H1 (cell line): Measurements from ENCODE around the gene KCMF1. TPM values are rescaled to one million over a fixed set of nuclear protein-coding genes. Genes with fewer than 3 reads are reported as not detected.

Source experiments
- CTCF ChIA-PET: fragments of 300-600 bp; sonication (Branson Sonifier 250); formaldehyde crosslinking; loops from one replicate; lab custom pipeline; 2021; ENCODE audit not compliant: partially characterized antibody; lab: Charles Lee
- POLR2A ChIA-PET: fragments of 300-600 bp; sonication (Branson Sonifier 250); formaldehyde crosslinking; loops from one replicate; lab custom pipeline; 2021; ENCODE audit warnings: inconsistent platforms; ENCODE audit not compliant: partially characterized antibody; lab: Charles Lee
- DNase-seq, 2 experiments: peaks; one replicate each; pipeline versions ENCODE4 v3.0.0 to v3.0.0-alpha.2; 2010 to 2022; ENCODE audit warnings: low spot score in 2 of 2, low read depth in 1 of 2, mixed read lengths in 1 of 2
- FAIRE-seq: peaks from 2 replicates; lab custom pipeline; 2011; peaks lifted over from hg19 to GRCh38; lab: Jason Lieb, UNC
- H2AFZ ChIP-seq: 2 replicates; pipeline ENCODE4 v1.8.1; 2012; ENCODE audit warnings: low read length, inconsistent platforms
- H2AK5ac ChIP-seq: 2 replicates; pipeline ENCODE4 v1.6.1; 2013; ENCODE audit warnings: low read depth, low read length
- H2BK120ac ChIP-seq: replicated peaks from 2 replicates; pipeline ENCODE3; 2013; ENCODE audit warnings: low read depth, low read length, inconsistent platforms
- H2BK12ac ChIP-seq: 2 replicates; pipeline ENCODE4 v1.6.1; 2013; ENCODE audit warnings: low read depth, low read length
- H2BK15ac ChIP-seq: 2 replicates; pipeline ENCODE4 v1.6.1; 2013; ENCODE audit warnings: low read length
- H2BK20ac ChIP-seq: 2 replicates; pipeline ENCODE4 v1.6.1; 2013; ENCODE audit warnings: low read length
- H2BK5ac ChIP-seq: 2 replicates; pipeline ENCODE4 v1.6.1; 2013; ENCODE audit warnings: low read depth, low read length
- H3K14ac ChIP-seq: 2 replicates; pipeline ENCODE4 v1.6.1; 2013; ENCODE audit warnings: inconsistent platforms; ENCODE audit not compliant: insufficient read length
- H3K18ac ChIP-seq: 2 replicates; pipeline ENCODE4 v1.6.1; 2013; ENCODE audit warnings: low read length; ENCODE audit errors: extremely low read depth
- H3K23ac ChIP-seq: 2 replicates; pipeline ENCODE4 v1.6.1; 2013; ENCODE audit warnings: inconsistent platforms; ENCODE audit not compliant: insufficient read length
- H3K23me2 ChIP-seq: 2 replicates; pipeline ENCODE4 v1.6.1; 2013; ENCODE audit warnings: low read depth, low read length
- H3K27ac ChIP-seq: 2 replicates; pipeline ENCODE4 v1.6.1; 2011; ENCODE audit warnings: low read depth, low read length, inconsistent platforms
- H3K27me3 ChIP-seq, 4 experiments: replicated peaks in 1 of 4; 1 replicate in 1 of 4; 2 replicates in 3 of 4; pipeline versions ENCODE4 v1.6.1 to v1.8.1; 2011 to 2013; ENCODE audit warnings: low read length in 3 of 4, mild to moderate bottlenecking in 3 of 4, inconsistent platforms in 2 of 4, mixed read lengths in 2 of 4, moderate library complexity in 1 of 4; ENCODE audit not compliant: control insufficient read depth in 3 of 4, insufficient read depth in 3 of 4; ENCODE audit errors: extremely low read depth in 1 of 4
- H3K36me3 ChIP-seq, 4 experiments: 2 replicates each; pipeline versions ENCODE4 v1.6.1 to v1.8.1; 2011 to 2013; ENCODE audit warnings: mild to moderate bottlenecking in 4 of 4, low read length in 3 of 4, moderate library complexity in 2 of 4, control low read depth in 1 of 4, inconsistent platforms in 1 of 4; ENCODE audit not compliant: insufficient read depth in 4 of 4, control insufficient read depth in 2 of 4
- H3K4ac ChIP-seq: replicated peaks from 2 replicates; pipeline ENCODE3; 2013; ENCODE audit warnings: low read length, low read depth, mixed read lengths, inconsistent platforms; ENCODE audit not compliant: insufficient read length
- H3K4me1 ChIP-seq, 4 experiments: replicated peaks in 1 of 4; 1 replicate in 1 of 4; 2 replicates in 3 of 4; pipeline versions ENCODE4 v1.6.1 to v1.8.1; 2011 to 2013; ENCODE audit warnings: low read length in 3 of 4, inconsistent platforms in 2 of 4, mixed read lengths in 1 of 4; ENCODE audit not compliant: insufficient read depth in 4 of 4, control insufficient read depth in 3 of 4
- H3K4me2 ChIP-seq, 2 experiments: 2 replicates each; pipeline versions ENCODE4 v1.6.1 to v1.8.1; 2011 to 2013; ENCODE audit warnings: low read depth in 2 of 2, low read length in 2 of 2, control low read depth in 1 of 2, inconsistent platforms in 1 of 2, mild to moderate bottlenecking in 1 of 2; ENCODE audit not compliant: insufficient read depth in 1 of 2
- H3K4me3 ChIP-seq, 4 experiments: fragments of 200-600, 300-600 bp in 1 of 4; sonication (generic), shearing (Covaris generic), sonication (Bioruptor Twin) in 1 of 4; 2 replicates each; pipeline versions ENCODE4 v1.5.1 to v1.8.1; 2011 to 2016; ENCODE audit warnings: low read length in 4 of 4, low read depth in 3 of 4, control low read depth in 2 of 4, inconsistent platforms in 2 of 4, mild to moderate bottlenecking in 2 of 4, mixed read lengths in 1 of 4, moderate library complexity in 1 of 4; ENCODE audit not compliant: insufficient read depth in 2 of 4; ENCODE audit errors: extremely low read depth in 1 of 4
- H3K56ac ChIP-seq: replicated peaks from 2 replicates; pipeline ENCODE3; 2013; ENCODE audit warnings: low read depth, mild to moderate bottlenecking, mixed read lengths, low read length, inconsistent platforms; ENCODE audit not compliant: insufficient read length
- H3K79me1 ChIP-seq: 2 replicates; pipeline ENCODE4 v1.6.1; 2013; ENCODE audit warnings: low read depth, low read length, control low read depth
- H3K79me2 ChIP-seq, 2 experiments: 2 replicates each; pipeline versions ENCODE4 v1.6.1 to v1.8.1; 2012 to 2013; ENCODE audit warnings: low read length in 2 of 2, mild to moderate bottlenecking in 2 of 2, inconsistent platforms in 1 of 2; ENCODE audit not compliant: insufficient read depth in 2 of 2, control insufficient read depth in 1 of 2
- H3K9ac ChIP-seq, 4 experiments: replicated peaks in 1 of 4; 1 replicate in 1 of 4; 2 replicates in 3 of 4; pipeline versions ENCODE4 v1.6.1 to v1.8.1; 2011 to 2013; ENCODE audit warnings: low read depth in 3 of 4, low read length in 3 of 4, control low read depth in 2 of 4, mild to moderate bottlenecking in 2 of 4, moderate library complexity in 2 of 4, inconsistent platforms in 1 of 4; ENCODE audit errors: extremely low read depth in 1 of 4
- H3K9me3 ChIP-seq, 2 experiments: 2 replicates each; pipeline versions ENCODE4 v1.6.1 to v1.8.1; 2012 to 2013; ENCODE audit warnings: mild to moderate bottlenecking in 2 of 2, moderate library complexity in 2 of 2, control low read depth in 1 of 2, inconsistent platforms in 1 of 2, low read depth in 1 of 2, low read length in 1 of 2, mixed read lengths in 1 of 2; ENCODE audit not compliant: insufficient read depth in 2 of 2
- H4K20me1 ChIP-seq, 2 experiments: replicated peaks in 1 of 2; 2 replicates each; pipeline versions ENCODE3 to v1.8.1; 2011 to 2013; ENCODE audit warnings: inconsistent platforms in 2 of 2, low read length in 2 of 2, mild to moderate bottlenecking in 1 of 2; ENCODE audit not compliant: insufficient read depth in 2 of 2, control insufficient read depth in 1 of 2
- H4K5ac ChIP-seq: 2 replicates; pipeline ENCODE4 v1.6.1; 2013; ENCODE audit warnings: low read length, low read depth, mixed read lengths, inconsistent platforms; ENCODE audit not compliant: insufficient read length
- H4K8ac ChIP-seq: 2 replicates; pipeline ENCODE4 v1.8.0; 2013; ENCODE audit warnings: mild to moderate bottlenecking, moderate library complexity, low read length, inconsistent platforms; ENCODE audit not compliant: insufficient read depth; ENCODE audit errors: extremely low read depth
- H4K91ac ChIP-seq: replicated peaks from 2 replicates; pipeline ENCODE3; 2013; ENCODE audit warnings: low read length, mixed read lengths, inconsistent platforms; ENCODE audit not compliant: insufficient read length
- BACH1 ChIP-seq: IDR thresholded peaks from 2 replicates; pipeline ENCODE4 v1.6.1; 2012; ENCODE audit warnings: low read length, improper control_type of control experiment
- BCL11A ChIP-seq, 2 experiments: IDR thresholded peaks; one replicate each; pipeline ENCODE4 v1.6.1; 2011; ENCODE audit warnings: low read depth in 2 of 2, low read length in 2 of 2, mild to moderate bottlenecking in 2 of 2
- CHD1 ChIP-seq: IDR thresholded peaks from 2 replicates; pipeline ENCODE4 v1.6.1; 2012; ENCODE audit warnings: low read depth, low read length, improper control_type of control experiment
- CHD2 ChIP-seq: IDR thresholded peaks from 2 replicates; pipeline ENCODE4 v1.6.1; 2012; ENCODE audit warnings: low read length, improper control_type of control experiment
- E2F6 ChIP-seq: IDR thresholded peaks from 2 replicates; pipeline ENCODE4 v1.6.1; 2012; ENCODE audit warnings: inconsistent platforms
- HDAC2 ChIP-seq, 2 experiments: fragments of 300-600 bp in 1 of 2; sonication (generic) in 1 of 2; IDR thresholded peaks; 2 replicates each; pipeline ENCODE4 v1.6.1; 2011 to 2012; ENCODE audit warnings: low read depth in 2 of 2, low read length in 2 of 2, mild to moderate bottlenecking in 2 of 2, moderate library complexity in 2 of 2, borderline replicate concordance in 1 of 2, inconsistent platforms in 1 of 2
- KDM1A ChIP-seq: fragments of 200-600, 300-600 bp; sonication (generic); IDR thresholded peaks from 2 replicates; pipeline ENCODE4 v1.7.1; 2016; ENCODE audit warnings: mild to moderate bottlenecking, low read length, borderline replicate concordance
- PHF8 ChIP-seq: fragments of 200-600 bp; sonication (generic); conservative IDR thresholded peaks from 2 replicates; pipeline ENCODE4 v1.7.1; 2012; ENCODE audit warnings: low read depth, mild to moderate bottlenecking, inconsistent platforms, low read length, moderate library complexity
- POU5F1 ChIP-seq: IDR thresholded peaks from 2 replicates; pipeline ENCODE4 v1.6.1; 2011; ENCODE audit warnings: low read depth, mild to moderate bottlenecking, low read length, moderate library complexity
- SAP30 ChIP-seq: fragments of 300-600 bp; sonication (generic); IDR thresholded peaks from 2 replicates; pipeline ENCODE4 v1.7.1; 2012; ENCODE audit warnings: low read length, moderate library complexity, mild to moderate bottlenecking, inconsistent platforms; ENCODE audit not compliant: insufficient read depth, insufficient replicate concordance
- SP4 ChIP-seq: IDR thresholded peaks from 2 replicates; pipeline ENCODE4 v1.6.1; 2012; ENCODE audit warnings: low read length, inconsistent platforms
- TAF7 ChIP-seq: optimal IDR thresholded peaks from 2 replicates; pipeline ENCODE3; 2011; ENCODE audit warnings: low read depth, mild to moderate bottlenecking, inconsistent platforms, low read length, moderate library complexity, borderline replicate concordance
- TBP ChIP-seq: IDR thresholded peaks from 2 replicates; pipeline ENCODE4 v1.6.1; 2011; ENCODE audit warnings: low read depth, low read length, improper control_type of control experiment
- WGBS, 2 experiments: shearing (Covaris generic) in 1 of 2; methylation state at CpG; one replicate each; pipeline versions ENCODE4 v1.1.6 to v1.1.7; 2013 to 2015; ENCODE audit warnings: low lambda C conversion rate in 2 of 2, mixed read lengths in 2 of 2, inconsistent platforms in 1 of 2, low coverage in 1 of 2, missing lambda C conversion rate in 1 of 2; ENCODE audit not compliant: insufficient replicate concordance in 2 of 2, insufficient coverage in 1 of 2, insufficient read length in 1 of 2; ENCODE audit errors: extremely low coverage in 1 of 2, missing lambda C conversion rate in 1 of 2; 5-methylcytosine and 5-hydroxymethylcytosine counted together
- polyA plus RNA-seq, 7 experiments: library from polyadenylated mRNA; depleted of rRNA in 3 of 7; stranded (reverse) in 5 of 7; unstranded in 2 of 7; fragments of >200 nt in 5 of 7; fragments of 200-250 nt in 2 of 7; gene quantifications; 1 replicate in 5 of 7; 2 replicates in 1 of 7; 4 replicates in 1 of 7; pipeline versions ENCODE4 v1.2.1 to v1.2.3, GENCODE V29; 2011 to 2013; ENCODE audit warnings: missing spikeins in 2 of 7, mixed read lengths in 2 of 7
- total RNA-seq: library from RNA; stranded (reverse); fragmentation: NEBNext Ultra II Directional; extraction: Animal tissue kit (Norgen Biotek cat#: 25700); gene quantifications from 2 replicates; pipeline ENCODE4 v1.2.1, GENCODE V29; 2021

Gene KCMF1
- total and polyA plus RNA-seq, 2 of the 8 experiments (the other 6 are each of a cell fraction or from before 2014, with no cell fraction given), result 86.9 to 149 TPM

- H2BK15ac ChIP-seq, result no peak overlapping the region
- no peak overlapping the region for H3K56ac ChIP-seq
- H2AFZ ChIP-seq, result no peak overlapping the region
- H4K8ac ChIP-seq, result no peak overlapping the region
- FAIRE-seq, result no peak
- no peaks in the 10 kb centered on the region for H3K79me2 ChIP-seq
- POLR2A ChIA-PET, result interaction anchor here (1.3 to 15.1 kb wide), 5 partner anchors 11 to 55 kb away, joined by 3 to 231 read pairs (median 4); no protein-coding TSS in a partner anchor
- peak overlapping the region; percentile 55 for H4K91ac ChIP-seq
- H3K23ac ChIP-seq, result no peak overlapping the region
- no peak overlapping the region for H4K5ac ChIP-seq
- H3K23me2 ChIP-seq, result 0 out of 2 replicates have a peak, but pooled peaks cover 2% of the 10 kb centered on the region
- no peak overlapping the region for H2BK12ac ChIP-seq
- H3K14ac ChIP-seq, result no peak overlapping the region
- H3K4me3 ChIP-seq, result no peak overlapping the region
- no peak overlapping the region for H3K18ac ChIP-seq
- H2BK5ac ChIP-seq, result no peak overlapping the region
- no peak overlapping the region for H3K9ac ChIP-seq
- H3K27ac ChIP-seq, result no peak overlapping the region
- H3K79me1 ChIP-seq, result no peaks in the 10 kb centered on the region
- H3K27me3 ChIP-seq, result no peaks in the 10 kb centered on the region
- H3K9me3 ChIP-seq, result no peaks in the 10 kb centered on the region
- peaks cover 6 to 8% (median 6%) of the 10 kb centered on the region in 4 experiments; a peak in 6 of 7 replicates for H3K4me1 ChIP-seq
- H3K36me3 ChIP-seq, result no peaks in the 10 kb centered on the region
- CTCF ChIA-PET, result interaction anchor here (1.0 to 7.2 kb wide), 6 partner anchors 9 to 68 kb away, joined by 3 to 57 read pairs (median 4); no protein-coding TSS in a partner anchor
- 80 to 100% methylated on average over 1 to 10 of the region's 10 CpGs for WGBS, 2 experiments
- no peak for DNase-seq
- H2BK120ac ChIP-seq, result no peak overlapping the region
- H3K4me2 ChIP-seq, result no peak overlapping the region
- no peaks in the 10 kb centered on the region for H4K20me1 ChIP-seq
- no peak overlapping the region for H2BK20ac ChIP-seq
- no peak overlapping the region for H2AK5ac ChIP-seq
- H3K4ac ChIP-seq, result no peak overlapping the region
- no peak for TF ChIP-seq KDM1A
- no peak for TF ChIP-seq HDAC2 (IDR thresholded peaks at IDR 0.05; ENCODE audit: borderline replicate concordance in 1 of 2, low read depth in 2 of 2, low read length in 2 of 2)
- TF ChIP-seq E2F6, result no peak
- TF ChIP-seq CHD2, result no peak
- TF ChIP-seq POU5F1, result no peak
- no peak for TF ChIP-seq SAP30
- no peak for TF ChIP-seq TBP
- TF ChIP-seq CHD1, result no peak
- no peak for TF ChIP-seq BCL11A (IDR thresholded peaks at IDR 0.05; ENCODE audit: low read depth in 2 of 2, low read length in 2 of 2)
- TF ChIP-seq PHF8, result no peak
- no peak for TF ChIP-seq BACH1
- no peak for TF ChIP-seq TAF7
- TF ChIP-seq SP4, result no peak
Measured at GRCh38 chr2:84947010-84947593, 23.9 kb upstream of the KCMF1 start.
